DMS153 treated with DMSO at 0.1 percent for 48 hours (cell line): ENCODE results near the gene TPD52L1.
"Not testable (repeated sequence)": the region's sequence is repeated elsewhere in the genome, so short reads cannot be mapped to it uniquely, and the experiment has no call there.

ENCODE experiments used
- DNase-seq: peaks from one replicate; lab custom pipeline; 2025; ENCODE audit not compliant: unreplicated experiment; lab: John Stamatoyannopoulos, UW

TPD52L1 gene

DNA sequence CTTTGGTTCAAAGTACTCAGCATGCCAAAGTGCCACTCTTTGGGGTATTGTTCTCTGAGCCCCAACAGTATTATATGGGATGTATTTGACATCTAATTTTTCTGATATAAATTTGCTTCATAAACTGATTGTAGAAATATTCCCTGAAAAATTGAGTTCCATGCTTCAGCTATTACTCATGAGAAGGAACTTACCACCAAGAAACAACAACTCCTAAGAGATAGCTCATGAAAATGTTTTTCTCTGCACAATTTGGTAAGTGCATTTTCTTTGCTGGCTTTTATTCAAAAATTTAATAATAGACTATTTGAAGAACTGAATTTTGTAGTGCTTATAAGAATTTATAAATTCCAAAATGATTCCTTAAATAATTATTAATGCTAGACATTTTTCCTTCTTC, 12.8 kb upstream of the TPD52L1 start:
- DNase-seq = no peak

DNA sequence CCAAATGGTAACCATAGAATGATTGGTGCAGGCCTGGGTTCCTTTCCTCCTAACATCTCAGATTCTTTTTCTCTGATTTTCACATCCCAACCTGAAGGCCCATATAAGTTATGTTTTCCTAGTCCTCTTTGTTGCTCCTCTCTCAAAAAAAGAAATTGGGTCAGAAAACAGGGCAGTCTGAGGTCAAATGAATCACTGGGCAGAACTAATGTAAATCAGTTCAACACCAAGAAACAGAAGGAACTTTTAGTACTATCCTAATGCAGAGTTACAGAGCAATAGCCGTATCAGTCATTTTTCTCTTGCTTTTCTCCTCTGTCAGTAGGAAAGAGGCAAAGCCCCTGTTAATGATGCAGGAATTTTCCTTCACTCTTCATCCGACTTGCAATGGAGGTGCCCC, 11.0 kb upstream of the TPD52L1 start:
- no peak for DNase-seq

DNA sequence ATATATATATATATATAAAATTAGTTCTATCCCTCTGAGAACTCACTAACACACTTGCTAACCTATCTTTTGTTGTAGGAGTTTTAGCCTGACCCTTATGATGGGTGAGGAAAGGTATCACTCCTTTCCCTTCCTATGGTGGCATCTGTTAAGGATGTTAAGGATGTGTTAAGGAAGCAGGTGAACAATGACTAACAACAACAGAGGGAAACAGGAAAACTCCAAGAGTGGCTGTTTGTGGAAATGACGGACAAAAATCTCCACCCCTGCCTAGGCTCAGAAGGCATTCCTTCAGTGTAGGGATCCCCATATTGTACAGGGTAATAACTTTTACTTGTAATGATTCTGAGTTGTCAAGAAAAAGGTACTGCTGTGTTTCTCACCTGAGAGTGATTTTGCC, 8.8 kb upstream of the TPD52L1 start:
- DNase-seq = no peak

DNA sequence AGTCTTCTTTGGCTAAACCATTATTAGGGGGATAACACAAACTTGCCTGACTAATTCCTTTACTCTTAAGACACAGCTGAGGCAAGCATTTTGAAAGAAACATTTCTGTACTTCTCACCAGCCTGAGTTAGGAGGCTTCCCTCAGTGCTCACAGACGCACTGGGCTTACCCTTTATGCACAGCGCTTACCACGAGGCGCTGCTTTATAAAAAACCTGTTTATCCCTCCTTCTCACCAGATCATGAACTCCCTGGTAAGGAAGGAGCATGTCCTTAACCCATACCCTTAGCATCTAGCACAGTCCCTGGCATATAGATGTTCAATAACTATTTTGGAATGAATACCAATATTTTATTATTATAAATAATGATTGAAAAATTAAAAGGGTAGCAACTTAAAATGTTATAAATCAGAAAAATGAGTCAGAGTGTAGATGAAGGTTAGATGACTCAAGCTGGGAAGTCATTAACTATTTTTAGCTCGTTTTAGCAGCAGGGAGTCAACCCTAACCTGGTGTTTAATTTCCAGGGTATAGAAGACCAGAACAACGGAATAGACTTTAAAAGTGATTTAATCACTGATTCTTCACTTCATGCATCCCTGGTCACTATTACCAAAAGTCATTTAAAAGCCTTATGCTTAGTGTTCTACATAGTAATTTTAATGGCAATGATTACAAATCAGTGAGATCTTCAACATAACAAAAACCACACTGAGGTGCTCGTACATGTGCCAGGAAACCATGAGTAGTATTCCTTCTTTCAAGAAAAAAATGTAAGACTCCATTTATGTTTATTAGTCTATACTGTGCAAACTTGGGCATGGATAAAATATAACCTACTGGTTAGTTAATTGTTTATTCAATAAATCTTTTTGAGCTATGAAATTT, 4.1 kb upstream of the TPD52L1 start:
- no peak for DNase-seq

DNA sequence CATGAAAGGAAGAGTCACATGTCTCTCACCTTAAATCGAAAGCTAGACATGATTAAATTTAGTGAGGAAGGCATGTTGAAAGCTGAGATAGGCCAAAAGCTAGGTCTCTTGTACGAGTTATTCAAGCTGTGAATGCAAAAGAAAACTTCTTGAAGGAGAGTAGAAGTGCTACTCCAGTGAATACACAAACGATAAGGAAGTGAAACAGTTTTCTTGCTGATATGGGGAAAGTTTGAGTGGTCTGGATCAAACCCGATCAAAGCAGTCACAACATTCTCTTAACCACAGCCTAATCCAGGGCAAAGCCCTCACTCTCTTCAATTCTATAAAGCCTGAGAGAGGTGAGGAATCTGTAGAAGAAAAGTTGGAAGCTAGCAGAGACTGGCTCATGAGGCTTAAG, 1.9 kb upstream of the TPD52L1 start:
- no peak for DNase-seq

DNA sequence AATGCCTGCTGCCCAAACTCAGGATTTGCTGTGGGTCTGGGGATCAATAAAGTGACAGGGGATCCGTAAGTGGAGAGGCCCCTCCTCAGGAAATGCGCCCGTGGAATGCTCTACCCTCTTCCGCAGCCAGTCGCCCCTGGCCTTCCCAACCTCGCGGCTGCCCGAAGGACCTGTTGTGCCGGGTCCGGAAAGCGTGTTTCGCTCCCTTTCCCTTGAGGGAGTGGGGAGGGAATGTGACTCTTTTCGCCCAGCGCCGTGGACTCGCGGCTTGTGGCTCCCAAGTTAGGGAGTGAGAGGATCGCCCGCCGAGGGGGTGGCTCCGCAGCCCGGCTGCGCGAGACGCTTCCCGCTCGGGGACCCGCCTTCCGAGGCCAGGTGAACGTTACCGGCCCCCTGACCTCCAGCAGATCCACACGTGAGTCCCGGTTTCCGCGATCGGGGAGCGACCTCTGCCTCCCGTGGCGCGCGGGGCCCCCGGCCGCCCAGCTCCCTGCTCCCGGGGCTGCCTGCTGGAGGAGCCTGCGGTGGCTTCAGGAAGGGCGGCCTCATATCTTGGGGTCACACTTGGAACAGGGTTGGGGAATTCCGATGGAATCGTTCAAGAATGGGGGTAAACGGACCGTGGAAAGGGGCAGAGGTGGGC, 666 bp downstream of the TPD52L1 start:
- DNase-seq = no peak

DNA sequence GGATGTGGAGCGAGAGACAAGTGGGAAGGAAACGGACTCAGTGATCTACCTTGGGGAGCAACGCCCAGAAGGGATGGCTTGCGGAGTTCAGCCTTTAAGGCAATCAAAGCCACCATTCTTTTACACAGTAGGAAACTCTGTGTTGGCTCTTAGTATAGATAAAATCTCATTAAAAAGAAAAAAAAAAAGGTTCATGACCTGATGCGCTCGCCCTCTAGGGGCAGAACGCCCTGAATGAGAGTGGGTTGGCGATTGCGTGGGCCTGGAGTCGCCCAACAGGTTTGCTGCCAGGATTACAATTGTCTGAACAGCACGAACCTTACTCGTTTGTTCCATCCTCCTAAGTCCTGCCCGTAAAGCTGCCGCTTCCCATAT, 1.2 kb downstream of the TPD52L1 start:
- no peak for DNase-seq

DNA sequence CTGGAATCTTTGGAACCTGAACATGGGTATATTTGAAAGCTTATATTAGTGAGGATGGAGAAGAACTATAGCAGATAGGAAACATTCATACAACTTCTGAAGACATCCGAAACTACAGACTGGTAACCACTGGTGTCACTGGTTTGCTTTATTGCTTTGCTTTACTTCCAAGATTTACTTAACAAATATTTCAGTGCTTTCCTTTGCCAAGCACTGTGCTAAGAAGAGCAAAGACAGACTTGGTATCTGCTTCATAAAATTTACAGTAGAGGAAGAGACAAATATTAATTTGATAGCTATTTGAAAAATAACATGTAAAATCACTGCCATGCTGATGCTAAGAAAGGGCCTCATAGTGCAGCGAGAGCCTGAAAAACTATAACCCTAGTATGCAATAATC, 1.8 kb downstream of the TPD52L1 start:
- DNase-seq = no peak

DNA sequence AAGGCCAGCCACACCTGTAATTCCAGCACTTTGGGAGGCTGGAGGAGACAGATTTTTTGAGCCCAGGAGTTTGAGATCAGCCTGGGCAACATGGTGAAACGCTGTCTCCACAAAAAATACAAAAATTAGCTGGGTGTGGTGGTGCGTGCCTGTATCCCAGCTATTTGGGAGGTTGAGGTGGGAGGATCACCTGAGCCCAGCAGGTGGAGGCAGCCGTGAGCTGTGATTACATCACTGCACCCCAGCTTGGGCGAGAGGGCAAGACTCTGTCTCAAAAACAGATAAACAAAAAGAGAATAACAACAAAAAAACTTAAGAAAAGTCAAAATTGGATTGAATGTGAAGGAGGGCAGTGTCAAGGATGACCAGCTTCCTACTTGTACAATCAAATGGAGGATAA, 2.9 kb downstream of the TPD52L1 start:
- DNase-seq = no peak

DNA sequence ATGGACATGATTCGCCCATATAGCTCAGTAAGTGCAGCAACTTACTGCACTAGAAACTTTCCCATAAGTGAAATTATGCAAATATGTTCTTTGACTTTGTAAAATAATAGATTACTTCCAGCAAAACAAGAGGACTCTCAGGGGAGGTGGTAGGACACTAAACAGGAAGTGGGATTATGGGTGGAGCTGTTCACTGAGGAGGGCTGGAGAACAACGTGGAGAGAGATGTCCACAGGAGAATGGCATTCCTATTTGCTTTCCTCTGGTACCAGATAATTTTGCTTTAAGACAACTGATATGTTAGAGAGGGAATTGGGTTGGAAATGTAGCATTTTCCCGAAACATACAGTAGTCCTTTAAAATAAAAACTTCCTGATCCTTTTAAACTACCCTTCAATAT, 3.7 kb downstream of the TPD52L1 start:
- no peak for DNase-seq

DNA sequence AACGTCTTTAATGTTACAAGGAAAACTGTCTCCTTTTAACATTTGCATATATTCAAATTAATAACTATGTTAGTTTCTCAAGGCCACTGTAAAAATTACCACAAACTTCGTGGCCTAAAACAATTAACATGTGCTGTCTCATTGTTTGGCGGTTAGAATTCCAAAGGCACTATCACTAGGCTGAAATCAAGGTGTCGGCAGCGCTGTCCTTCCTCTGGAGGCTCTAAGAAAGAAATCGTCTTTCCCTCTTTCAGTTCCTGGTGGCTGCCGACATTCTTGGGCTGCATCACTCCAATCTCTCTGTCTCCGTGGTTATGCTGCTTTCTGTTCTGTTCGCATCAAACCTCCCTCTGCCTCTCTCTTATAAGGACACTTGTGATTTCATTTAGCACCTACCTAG, 4.2 kb downstream of the TPD52L1 start:
- no peak for DNase-seq

DNA sequence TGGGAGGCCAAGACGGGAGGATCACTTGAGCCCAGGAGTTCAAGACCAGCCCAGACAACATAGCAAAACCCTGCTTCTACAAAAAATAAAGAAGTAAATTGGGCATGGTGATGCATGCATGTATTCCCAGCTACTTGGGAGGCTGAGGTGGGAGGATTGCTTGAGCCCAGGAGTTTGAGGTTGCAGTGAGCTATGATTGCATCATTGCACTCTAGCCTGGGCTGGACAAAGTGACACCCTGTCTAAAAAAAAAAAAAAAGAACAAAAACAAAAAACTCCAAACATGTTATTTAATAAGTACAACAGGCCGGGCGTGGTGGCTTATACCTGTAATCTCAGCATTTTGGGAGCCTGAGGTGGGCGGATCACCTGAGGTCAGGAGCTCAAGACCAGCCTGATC, 9.8 kb downstream of the TPD52L1 start:
- DNase-seq = not testable (repeated sequence)

DNA sequence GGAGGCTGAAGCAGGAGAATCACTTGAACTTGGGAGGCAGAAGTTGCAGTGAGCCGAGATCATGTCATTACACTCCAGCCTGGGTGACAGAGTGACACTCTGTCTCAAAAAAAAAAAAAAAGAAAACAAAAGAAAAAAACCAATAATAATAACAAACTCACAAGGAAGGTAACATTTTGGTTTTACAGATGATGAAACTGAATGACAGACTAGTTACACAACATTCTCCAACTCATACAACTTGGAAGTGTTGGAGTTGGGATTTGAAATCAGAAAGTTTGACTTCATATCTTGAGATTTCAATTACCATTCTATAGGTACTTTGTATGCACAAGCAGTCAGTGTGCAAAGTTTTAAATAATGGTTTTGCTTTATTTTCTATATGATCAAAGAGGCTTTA, 10.2 kb downstream of the TPD52L1 start:
- no peak for DNase-seq

DNA sequence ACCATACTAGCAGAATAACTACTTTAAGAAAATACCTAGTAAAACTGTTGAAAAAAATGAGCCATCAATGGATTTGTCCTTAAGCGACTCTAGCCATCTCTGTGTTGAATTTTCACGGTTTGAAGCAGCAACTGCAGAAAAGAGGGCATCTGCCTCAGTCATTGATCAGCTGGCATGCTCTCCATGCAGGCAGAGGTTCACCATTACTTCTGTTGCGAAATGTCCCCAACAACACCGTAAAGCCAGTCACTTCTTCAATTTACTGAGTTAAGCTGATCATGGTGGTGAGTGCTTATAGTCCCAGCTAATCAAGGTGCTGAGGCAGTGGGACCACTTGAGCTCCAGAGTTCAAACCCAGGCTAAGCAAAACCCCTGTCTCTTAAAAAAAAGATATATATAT, 11.1 kb downstream of the TPD52L1 start:
- DNase-seq = no peak

DNA sequence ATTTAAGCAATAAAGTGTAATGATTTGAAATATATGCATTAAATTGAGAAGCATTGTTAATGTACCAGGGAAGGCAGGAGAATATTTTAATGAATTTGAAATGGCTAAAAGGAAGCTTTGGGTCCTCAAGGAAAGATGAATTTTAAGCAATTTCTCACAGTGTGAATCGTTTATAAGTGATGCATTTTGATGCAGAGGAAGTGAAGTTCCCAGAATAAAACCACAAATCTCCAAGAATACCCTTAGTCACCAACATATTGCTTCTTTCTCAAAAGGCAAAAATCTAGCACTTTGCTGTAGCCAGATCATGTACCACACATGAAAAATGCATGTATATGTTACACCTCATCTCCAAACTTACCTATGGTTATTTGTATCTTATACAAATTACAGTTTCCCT, 11.7 kb downstream of the TPD52L1 start:
- DNase-seq = no peak

DNA sequence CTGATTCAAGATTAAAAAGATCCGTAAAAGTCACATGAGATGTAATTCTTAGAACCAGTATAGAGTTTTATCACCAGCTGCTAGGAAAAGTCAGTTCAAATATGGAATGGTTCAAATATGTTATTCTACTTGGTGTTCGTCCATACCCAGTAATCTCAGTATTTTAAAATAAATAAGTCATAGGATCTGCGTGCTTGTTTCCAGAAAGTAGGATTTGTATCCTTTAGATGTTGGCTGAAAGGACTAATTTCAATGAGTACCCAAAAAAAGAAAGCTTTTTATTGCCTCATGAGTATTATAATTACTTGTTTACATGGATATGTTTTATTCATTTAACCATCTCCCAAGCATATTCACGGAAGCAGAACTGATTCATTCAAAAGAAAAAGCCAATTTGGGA, 12.2 kb downstream of the TPD52L1 start:
- no peak for DNase-seq

DNA sequence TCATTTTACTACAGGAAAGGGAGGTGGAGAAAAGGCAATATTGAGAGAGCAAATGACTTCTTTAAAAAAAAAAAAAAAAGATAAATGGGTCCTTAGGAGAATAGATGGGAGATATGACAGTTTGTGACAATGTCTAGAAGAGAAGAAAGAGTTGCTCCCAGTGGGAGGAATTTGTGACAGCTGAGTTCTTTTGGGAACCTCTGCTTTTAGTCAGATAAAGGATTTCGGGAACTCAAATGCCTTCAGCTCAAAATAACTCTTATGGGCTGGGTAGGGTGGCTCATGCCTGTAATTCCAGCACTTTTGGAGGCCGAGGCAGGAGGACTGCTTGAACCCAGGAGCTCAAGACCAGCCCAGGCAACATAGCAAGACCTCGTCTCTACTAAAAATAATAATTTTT, 13.1 kb downstream of the TPD52L1 start:
- no peak for DNase-seq

DNA sequence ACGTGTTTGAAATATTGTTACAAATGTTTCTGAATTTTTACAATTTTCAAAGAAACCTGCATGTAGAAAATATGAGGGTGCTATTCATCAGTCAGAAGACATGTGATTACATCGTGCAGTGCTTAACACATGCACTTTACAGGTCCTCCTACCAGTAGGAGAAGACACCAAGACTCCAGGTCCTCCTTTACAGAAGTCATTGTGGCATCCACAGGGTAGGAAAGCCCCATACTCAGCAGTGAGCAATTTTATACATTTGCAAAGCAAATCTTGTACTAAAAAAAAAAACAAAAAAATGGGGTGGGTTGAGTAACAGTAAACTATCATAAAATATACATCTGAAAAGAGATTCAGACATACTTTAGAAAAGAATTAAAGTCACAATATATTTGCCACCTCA, 14.0 kb downstream of the TPD52L1 start:
- no peak for DNase-seq

DNA sequence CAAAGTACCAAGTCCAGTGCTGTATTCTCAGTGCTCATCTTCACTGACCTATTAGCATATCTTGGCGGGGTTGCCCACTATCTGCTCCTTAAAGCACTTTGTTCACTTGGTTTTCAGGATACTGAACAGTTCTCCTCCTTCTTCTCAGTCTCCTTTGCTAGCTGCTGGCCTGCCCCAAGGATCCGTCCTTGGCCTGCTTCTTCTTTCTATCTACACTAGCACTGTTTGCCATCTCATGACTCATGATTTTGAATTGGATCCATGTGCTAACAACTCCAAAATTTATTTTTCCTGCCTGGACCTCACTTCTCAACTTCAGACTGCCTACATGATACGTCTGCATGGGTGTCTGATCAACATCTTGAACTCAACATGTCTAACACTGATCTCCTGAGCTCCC, 15.5 kb downstream of the TPD52L1 start:
- DNase-seq = no peak

DNA sequence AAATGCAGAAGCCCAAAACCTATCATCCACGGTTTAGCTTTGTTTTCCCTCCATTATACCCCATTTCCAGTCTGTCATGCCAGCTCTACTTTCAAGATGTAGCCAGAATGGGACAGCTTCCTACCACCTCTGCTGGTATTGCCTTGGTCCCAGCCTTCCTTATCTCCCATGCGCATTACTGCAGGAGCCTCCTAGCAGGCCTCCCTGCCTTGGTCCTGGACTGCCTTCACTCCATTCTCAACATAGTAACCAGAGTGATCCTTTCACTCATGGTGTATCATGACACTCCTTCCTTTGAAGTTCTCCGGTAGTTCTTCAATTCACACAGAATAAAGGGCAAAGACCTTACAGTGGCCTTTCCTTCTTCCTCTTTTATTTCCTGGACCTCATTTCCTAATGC, 15.9 kb downstream of the TPD52L1 start:
- DNase-seq = no peak

DNA sequence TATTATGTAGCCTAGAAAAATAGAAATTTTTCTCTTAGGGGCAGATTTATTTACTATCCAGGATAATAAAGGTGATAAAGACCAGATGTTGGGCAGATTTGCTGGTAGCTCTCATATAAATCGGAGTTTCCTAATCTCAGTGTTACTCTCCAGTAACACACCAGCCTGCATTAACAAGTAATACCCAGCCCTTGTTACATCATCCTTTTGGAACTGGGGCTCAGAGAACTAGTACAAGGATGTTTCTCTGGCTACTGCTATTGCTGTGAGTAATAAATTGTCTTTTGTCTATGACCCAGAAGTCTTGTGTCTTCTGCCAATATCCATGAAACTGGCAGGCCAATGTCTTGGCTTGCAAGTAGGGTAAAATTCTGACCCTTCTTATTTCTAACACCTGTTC, 16.8 kb downstream of the TPD52L1 start:
- DNase-seq = no peak

DNA sequence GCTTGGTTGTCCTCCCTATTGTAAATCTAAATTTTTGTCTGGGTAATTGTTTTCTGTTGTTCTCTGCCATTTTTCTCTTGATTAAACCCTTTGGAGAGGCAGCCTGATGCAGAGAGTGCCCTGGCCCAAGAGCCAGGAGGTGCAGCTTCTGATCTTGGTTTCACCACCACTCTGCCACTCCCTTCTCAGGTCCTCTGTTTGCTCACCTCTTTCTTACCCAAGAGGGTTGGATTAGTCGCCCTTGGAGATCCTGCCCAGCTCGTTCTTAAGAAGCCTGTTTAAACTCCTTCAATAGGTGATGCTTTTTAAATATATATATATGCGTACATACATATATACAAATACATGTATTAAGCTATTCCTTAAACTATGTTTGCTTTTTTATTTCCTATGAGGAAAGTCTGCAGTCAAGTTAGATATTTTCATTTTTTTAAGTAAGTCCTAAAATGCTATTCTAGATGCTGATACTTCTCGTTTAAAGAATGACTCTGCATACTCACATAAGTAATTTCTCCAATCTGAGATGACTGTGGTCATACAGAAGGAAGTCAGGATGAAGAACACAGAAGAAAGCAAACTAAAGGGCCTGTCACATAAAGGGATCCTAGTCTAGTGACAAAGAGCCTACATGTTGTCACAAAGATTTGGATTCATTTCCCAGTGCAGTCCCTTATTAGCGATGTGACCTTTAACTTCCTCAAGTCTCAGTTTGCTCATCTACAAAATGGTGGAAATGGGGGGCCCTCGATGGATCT, 19.9 kb downstream of the TPD52L1 start:
- DNase-seq = no peak
